Keratinocyte (primary cell): ENCODE results near the gene ENTPD6.

Experiments
- EZH2 ChIP-seq: IDR thresholded peaks from one replicate; pipeline ENCODE4 v1.6.1; 2012; ENCODE audit warnings: inconsistent platforms, mild to moderate bottlenecking, low read length, moderate library complexity
- TF ChIP-seq, protein P1 (sequence below), 3 experiments: IDR thresholded peaks in 1 of 3; conservative IDR thresholded peaks in 1 of 3; optimal IDR thresholded peaks in 1 of 3; 2 replicates in 2 of 3; 3 replicates in 1 of 3; pipeline versions ENCODE3 to v1.5.1; 2011; ENCODE audit warnings: low read length in 3 of 3, mild to moderate bottlenecking in 3 of 3, moderate library complexity in 2 of 3, control low read depth in 1 of 3, inconsistent platforms in 1 of 3; ENCODE audit not compliant: insufficient read depth in 2 of 3; ENCODE audit errors: extremely low read depth in 1 of 3

GRCh38 chr20:25226433-25227316, 31.2 kb downstream of the ENTPD6 start:
- TF ChIP-seq, protein P1, sequence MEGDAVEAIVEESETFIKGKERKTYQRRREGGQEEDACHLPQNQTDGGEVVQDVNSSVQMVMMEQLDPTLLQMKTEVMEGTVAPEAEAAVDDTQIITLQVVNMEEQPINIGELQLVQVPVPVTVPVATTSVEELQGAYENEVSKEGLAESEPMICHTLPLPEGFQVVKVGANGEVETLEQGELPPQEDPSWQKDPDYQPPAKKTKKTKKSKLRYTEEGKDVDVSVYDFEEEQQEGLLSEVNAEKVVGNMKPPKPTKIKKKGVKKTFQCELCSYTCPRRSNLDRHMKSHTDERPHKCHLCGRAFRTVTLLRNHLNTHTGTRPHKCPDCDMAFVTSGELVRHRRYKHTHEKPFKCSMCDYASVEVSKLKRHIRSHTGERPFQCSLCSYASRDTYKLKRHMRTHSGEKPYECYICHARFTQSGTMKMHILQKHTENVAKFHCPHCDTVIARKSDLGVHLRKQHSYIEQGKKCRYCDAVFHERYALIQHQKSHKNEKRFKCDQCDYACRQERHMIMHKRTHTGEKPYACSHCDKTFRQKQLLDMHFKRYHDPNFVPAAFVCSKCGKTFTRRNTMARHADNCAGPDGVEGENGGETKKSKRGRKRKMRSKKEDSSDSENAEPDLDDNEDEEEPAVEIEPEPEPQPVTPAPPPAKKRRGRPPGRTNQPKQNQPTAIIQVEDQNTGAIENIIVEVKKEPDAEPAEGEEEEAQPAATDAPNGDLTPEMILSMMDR (optimal IDR thresholded peaks at IDR 0.05 in 1 of 3, IDR thresholded peaks at IDR 0.05 in 1 of 3, conservative IDR thresholded peaks at IDR 0.05 in 1 of 3; ENCODE audit: extremely low read depth in 1 of 3, insufficient read depth in 2 of 3, low read length in 3 of 3), result no peak
- TF ChIP-seq EZH2, result no peak
